ENCODE results near the gene CEP68.
"Not testable (repeated sequence)": the region's sequence is repeated elsewhere in the genome, so short reads cannot be mapped to it uniquely, and the experiment has no call there.

- not testable (repeated sequence) for TF ChIP-seq POLR2AphosphoS5 (IDR thresholded peaks at IDR 0.05); CTCF (IDR thresholded peaks at IDR 0.05); POLR2A (IDR thresholded peaks at IDR 0.05); EP300 (IDR thresholded peaks at IDR 0.05; ENCODE audit: low read depth)
Observed at GRCh38 chr2:65033667-65034066, 22.5 kb upstream of the CEP68 start.

Data from transverse colon (tissue), 4 donors.